ENCODE results near the gene AGO4. TPM values are rescaled to one million over a fixed set of nuclear protein-coding genes. Genes with fewer than 3 reads are reported as not detected.

The AGO4 gene
- total RNA-seq, 1 donor from 2014 or later = 14.4 TPM

DNA sequence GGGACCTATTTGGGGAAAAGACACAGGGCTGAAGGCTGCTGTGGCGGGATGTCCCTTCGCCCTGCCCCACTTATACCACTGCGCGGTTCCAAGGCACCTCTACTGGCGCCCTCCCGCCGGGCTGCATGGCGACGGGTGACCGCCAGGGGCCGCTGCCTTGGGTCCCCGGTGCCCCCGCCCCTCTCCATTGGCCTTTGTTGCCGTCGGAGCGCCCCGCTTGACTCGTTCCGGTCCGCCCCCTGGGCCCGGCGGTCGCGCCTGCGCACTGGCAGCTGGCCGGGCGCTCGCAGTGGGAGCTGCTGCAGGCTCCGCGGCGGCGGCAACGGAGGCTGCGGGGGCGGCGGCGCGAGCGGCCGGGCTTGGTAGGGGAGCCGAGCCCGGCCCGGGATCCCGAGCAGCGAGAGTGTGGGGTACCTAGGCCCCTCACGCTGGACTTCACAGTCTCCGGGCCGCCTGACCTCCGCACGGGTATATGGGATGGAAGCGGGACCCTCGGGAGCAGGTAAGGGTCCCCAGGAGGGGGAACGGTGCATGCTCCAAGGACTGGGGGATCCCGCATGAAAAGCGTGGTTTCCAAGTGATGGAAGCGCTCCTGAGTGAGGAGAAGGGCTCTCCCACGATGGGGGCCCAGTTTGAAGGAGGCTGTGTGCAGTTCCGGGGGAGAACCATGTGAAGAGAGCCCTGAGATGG lies 75.3 kb downstream of the AGO4 start, which contains the start of gene AGO1:
TSS of gene AGO1 (plus strand) at position 265 of the 690 bp plus-strand sequence. CDS start at position 478, 213 bp downstream.
- ChIA-PET CTCF (interaction anchor here (0.6 to 1.4 kb wide), 8 partner anchors 9 to 109 kb away, joined by 3 to 7 read pairs (median 5); partner anchors contain the start of gene AGO3), POLR2A (interaction anchor here (0.8 to 2.0 kb wide), 5 partner anchors 9 to 61 kb away, joined by 3 to 25 read pairs (median 6); partner anchors contain the start of gene AGO3)
- H3K4me1 Mint-ChIP-seq = peaks cover 47% of the 10 kb centered on the region
- no peaks in the 10 kb centered on the region for H3K9me3 Mint-ChIP-seq
- TF ChIP-seq, protein P1, sequence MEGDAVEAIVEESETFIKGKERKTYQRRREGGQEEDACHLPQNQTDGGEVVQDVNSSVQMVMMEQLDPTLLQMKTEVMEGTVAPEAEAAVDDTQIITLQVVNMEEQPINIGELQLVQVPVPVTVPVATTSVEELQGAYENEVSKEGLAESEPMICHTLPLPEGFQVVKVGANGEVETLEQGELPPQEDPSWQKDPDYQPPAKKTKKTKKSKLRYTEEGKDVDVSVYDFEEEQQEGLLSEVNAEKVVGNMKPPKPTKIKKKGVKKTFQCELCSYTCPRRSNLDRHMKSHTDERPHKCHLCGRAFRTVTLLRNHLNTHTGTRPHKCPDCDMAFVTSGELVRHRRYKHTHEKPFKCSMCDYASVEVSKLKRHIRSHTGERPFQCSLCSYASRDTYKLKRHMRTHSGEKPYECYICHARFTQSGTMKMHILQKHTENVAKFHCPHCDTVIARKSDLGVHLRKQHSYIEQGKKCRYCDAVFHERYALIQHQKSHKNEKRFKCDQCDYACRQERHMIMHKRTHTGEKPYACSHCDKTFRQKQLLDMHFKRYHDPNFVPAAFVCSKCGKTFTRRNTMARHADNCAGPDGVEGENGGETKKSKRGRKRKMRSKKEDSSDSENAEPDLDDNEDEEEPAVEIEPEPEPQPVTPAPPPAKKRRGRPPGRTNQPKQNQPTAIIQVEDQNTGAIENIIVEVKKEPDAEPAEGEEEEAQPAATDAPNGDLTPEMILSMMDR (IDR thresholded peaks at IDR 0.05) = peak; percentile 52
- DNase-seq (peak; percentile 98), ATAC-seq (ENCODE audit: low read depth) (peak; percentile 96)
- H3K36me3 Mint-ChIP-seq (ENCODE audit: low read depth) = peaks cover 4% of the 10 kb centered on the region
- intact Hi-C loops (cut with micrococcal nuclease) = loop anchor here (1.0 to 10.0 kb wide), 6 partner anchors 11 to 422 kb away; partner anchors contain the start of genes ADPRS, AGO3, AGO4 and CLSPN
- peak within 1 kb of the TSS; percentile 80 for H3K27ac Mint-ChIP-seq
- H3K4me3 Mint-ChIP-seq = peak within 1 kb of the TSS; percentile 95
- H3K27me3 Mint-ChIP-seq = peaks cover 4% of the 10 kb centered on the region

DNA sequence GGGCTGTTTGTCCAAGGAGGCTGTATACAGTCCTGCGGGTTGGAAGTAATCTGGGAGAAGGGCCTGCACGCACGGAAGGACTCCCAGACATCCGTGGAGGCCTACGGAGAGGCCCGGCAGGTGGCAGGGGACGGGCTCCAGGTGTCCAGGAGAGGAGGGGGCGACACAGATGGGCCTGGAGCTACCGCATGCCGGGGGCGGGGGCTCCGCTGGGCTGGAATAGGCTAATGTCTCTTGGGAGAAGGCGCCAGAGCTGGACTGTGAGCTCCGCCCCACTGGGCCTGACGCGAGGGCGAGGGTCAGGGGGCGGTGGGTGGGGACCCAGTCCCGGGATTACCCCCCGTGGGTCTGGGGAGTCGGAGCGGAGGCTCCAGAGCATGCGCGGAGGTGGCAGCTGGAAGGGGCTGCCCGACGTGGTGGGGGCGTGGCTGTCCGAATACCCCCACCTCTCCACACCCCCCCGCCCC lies 75.9 kb downstream of the AGO4 start:
- intact Hi-C loops (cut with micrococcal nuclease) = loop anchor here (1.0 to 10.0 kb wide), 6 partner anchors 11 to 421 kb away; partner anchors contain the start of genes ADPRS, AGO3, AGO4 and CLSPN
- TF ChIP-seq, protein P1 (IDR thresholded peaks at IDR 0.05) = no peak
- ChIA-PET CTCF (interaction anchor here (0.6 to 1.4 kb wide), 7 partner anchors 8 to 108 kb away, joined by 3 to 7 read pairs (median 5); no protein-coding TSS in a partner anchor), POLR2A (interaction anchor here (0.6 to 2.0 kb wide), 6 partner anchors 9 to 656 kb away, joined by 3 to 25 read pairs (median 6); partner anchors contain the start of gene AGO3)
- Mint-ChIP-seq H3K27me3 (peaks cover 4% of the 10 kb centered on the region), H3K27ac (peak overlapping the region; percentile 80), H3K4me1 (peaks cover 53% of the 10 kb centered on the region), H3K36me3 (ENCODE audit: low read depth) (peaks cover 8% of the 10 kb centered on the region), H3K4me3 (peak overlapping the region; percentile 95), H3K9me3 (no peaks in the 10 kb centered on the region)
- ATAC-seq (ENCODE audit: low read depth) (peak; percentile 6), DNase-seq (peak; percentile 45)

DNA sequence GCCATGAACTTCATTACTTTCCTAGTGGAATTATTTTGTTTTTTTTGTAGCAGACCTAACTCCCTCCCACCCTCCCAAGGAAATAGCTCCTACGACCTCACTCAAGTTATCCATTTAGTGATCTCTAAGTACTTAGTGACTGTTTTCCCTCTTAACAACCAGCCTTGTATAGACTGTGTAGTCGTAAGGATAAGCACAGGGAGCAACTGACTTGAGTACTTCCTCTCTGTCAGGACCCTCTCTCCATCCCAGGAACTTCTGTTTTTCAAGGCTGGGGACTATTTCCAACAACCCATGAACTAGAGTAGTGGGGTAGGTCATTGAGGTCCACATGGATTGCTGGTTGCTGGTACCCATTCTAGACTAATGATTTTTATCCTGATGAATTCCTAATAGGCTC lies 77.1 kb downstream of the AGO4 start:
- peaks cover 56% of the 10 kb centered on the region for H3K4me1 Mint-ChIP-seq
- POLR2A ChIA-PET = no interaction called here

DNA sequence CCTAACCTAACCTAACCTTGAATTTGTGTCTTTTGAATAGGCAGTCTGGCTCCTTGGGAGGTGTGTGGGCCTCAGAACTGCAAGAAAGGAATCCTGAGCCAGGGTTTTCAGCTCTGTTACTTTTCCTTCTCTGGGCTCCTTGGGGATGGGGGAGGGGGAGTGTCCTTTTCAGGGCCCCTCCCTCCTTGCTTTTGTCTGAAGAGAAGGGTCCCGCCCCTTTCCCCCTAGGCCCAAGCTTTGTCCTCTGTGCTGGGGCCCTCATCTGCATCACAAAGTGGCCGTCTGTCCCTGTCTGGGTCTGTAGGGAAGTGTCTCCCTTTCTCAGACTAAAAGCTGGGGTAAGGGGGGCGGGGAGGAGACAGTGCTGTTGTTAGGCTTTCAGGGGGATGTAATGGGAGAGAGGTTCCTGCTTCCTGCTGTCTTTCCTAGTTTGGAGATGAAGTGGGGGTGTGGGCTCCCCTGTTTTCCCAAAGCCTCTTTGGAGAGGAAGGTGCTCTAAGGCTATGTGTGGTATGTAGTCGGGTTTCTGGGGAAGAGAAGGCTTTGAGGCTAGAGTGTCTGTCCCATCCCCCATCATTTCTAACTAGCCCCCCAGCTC lies 78.2 kb downstream of the AGO4 start:
- DNase-seq = no peak
- H3K36me3 Mint-ChIP-seq (ENCODE audit: low read depth) = peaks cover 25% of the 10 kb centered on the region
- H3K9me3 Mint-ChIP-seq = no peaks in the 10 kb centered on the region
- CTCF ChIA-PET = no interaction called here
- H3K27ac Mint-ChIP-seq = peak overlapping the region; percentile 67
- H3K4me3 Mint-ChIP-seq = peak overlapping the region; percentile 8
- no peak for ATAC-seq (ENCODE audit: low read depth)
- no peaks in the 10 kb centered on the region for H3K27me3 Mint-ChIP-seq
- intact Hi-C loops (cut with micrococcal nuclease) = loop anchor here (10.0 kb wide), 1 partner anchor 419 kb away; the partner anchor contains the start of gene SH3D21
- peaks cover 56% of the 10 kb centered on the region for H3K4me1 Mint-ChIP-seq
- POLR2A ChIA-PET = interaction anchor here (1.6 to 2.0 kb wide), 2 partner anchors 45 to 338 kb away, joined by 3 to 13 read pairs; partner anchors contain the start of genes AGO3 and THRAP3
- TF ChIP-seq, protein P1 (IDR thresholded peaks at IDR 0.05) = no peak

More for the DNA sequence above, 77.1 kb downstream of the AGO4 start:
- H3K27ac Mint-ChIP-seq = peak overlapping the region; percentile 59
- peak overlapping the region; percentile 59 for H3K4me3 Mint-ChIP-seq
- H3K27me3 Mint-ChIP-seq = peaks cover 1% of the 10 kb centered on the region
- intact Hi-C loops (cut with micrococcal nuclease) = loop anchor here (5.0 to 10.0 kb wide), 2 partner anchors 78 to 420 kb away; partner anchors contain the start of genes AGO4 and SH3D21
- ATAC-seq (ENCODE audit: low read depth) (no peak), DNase-seq (no peak)
- CTCF ChIA-PET = no interaction called here
- H3K36me3 Mint-ChIP-seq (ENCODE audit: low read depth) = peaks cover 17% of the 10 kb centered on the region
- TF ChIP-seq, protein P1 (IDR thresholded peaks at IDR 0.05) = no peak
- no peaks in the 10 kb centered on the region for H3K9me3 Mint-ChIP-seq

Measured in activated B cell treated with CpG ODN at 0.5 μM for 24 hours (primary cell).